Endothelial cell of umbilical vein (primary cell): ENCODE measurements around the gene CALCOCO1. TPM values are rescaled to one million over a fixed set of nuclear protein-coding genes. Genes with fewer than 3 reads are reported as not detected.

Source experiments
- BruUV-seq: library from RNA; stranded (reverse); fragments of 400-500 nt; replicated peaks from 2 replicates; lab custom pipeline; 2021; lab: Mats Ljungman, UMichigan
- CTCF ChIA-PET: fragments of 300-600, 350-600 bp; sonication (Branson Sonifier 250); formaldehyde crosslinking; loops from one replicate; lab custom pipeline; 2021; ENCODE audit warnings: antibody characterized with exemption, inconsistent platforms; lab: Charles Lee
- POLR2A ChIA-PET: fragments of 300-600, 350-600 bp; sonication (Branson Sonifier 250); formaldehyde crosslinking; loops from one replicate; lab custom pipeline; 2021; ENCODE audit warnings: antibody characterized with exemption, inconsistent platforms; lab: Charles Lee
- DNase-seq: peaks from one replicate; pipeline ENCODE4 v3.0.0-alpha.2; 2011; ENCODE audit warnings: low read depth, low spot score
- FAIRE-seq: peaks from 2 replicates; lab custom pipeline; 2011; peaks lifted over from hg19 to GRCh38; lab: Jason Lieb, UNC
- H2AFZ ChIP-seq: 2 replicates; pipeline ENCODE4 v1.6.0; 2012; ENCODE audit warnings: low read depth, low read length, control low read depth, inconsistent platforms
- H3K27ac ChIP-seq: 2 replicates; pipeline ENCODE4 v1.5.1; 2011; ENCODE audit warnings: low read depth, mild to moderate bottlenecking, control low read depth, low read length, moderate library complexity; ENCODE audit not compliant: insufficient read depth
- H3K27me3 ChIP-seq, 2 experiments: 2 replicates each; pipeline versions ENCODE4 v1.6.0 to v1.6.1; 2011; ENCODE audit warnings: low read length in 2 of 2, mixed read lengths in 1 of 2; ENCODE audit not compliant: control insufficient read depth in 2 of 2, insufficient read depth in 2 of 2
- H3K36me3 ChIP-seq, 2 experiments: 2 replicates in 1 of 2; 3 replicates in 1 of 2; pipeline ENCODE4 v1.5.1; 2011; ENCODE audit warnings: low read length in 2 of 2, mild to moderate bottlenecking in 1 of 2, moderate library complexity in 1 of 2; ENCODE audit not compliant: control insufficient read depth in 2 of 2, insufficient read depth in 2 of 2; ENCODE audit errors: extremely low read depth in 1 of 2
- H3K4me1 ChIP-seq: 3 replicates; pipeline ENCODE4 v1.5.1; 2011; ENCODE audit warnings: mild to moderate bottlenecking, low read length; ENCODE audit not compliant: control insufficient read depth, insufficient read depth; ENCODE audit errors: extremely low read depth
- H3K4me2 ChIP-seq: 2 replicates; pipeline ENCODE4 v1.6.1; 2011; ENCODE audit warnings: low read length, control low read depth, mixed read lengths; ENCODE audit not compliant: insufficient read depth
- H3K4me3 ChIP-seq, 3 experiments: fragments of 200-600 bp in 1 of 3; sonication (generic), shearing (Covaris generic) in 1 of 3; replicated peaks in 1 of 3; 2 replicates each; pipeline ENCODE4 v1.5.1; 2011 to 2016; ENCODE audit warnings: control low read depth in 3 of 3, low read length in 3 of 3, mild to moderate bottlenecking in 2 of 3, inconsistent platforms in 1 of 3, low read depth in 1 of 3, moderate library complexity in 1 of 3; ENCODE audit not compliant: insufficient read depth in 1 of 3
- H3K79me2 ChIP-seq: 2 replicates; pipeline ENCODE4 v1.6.0; 2012; ENCODE audit warnings: low read length, inconsistent platforms; ENCODE audit not compliant: control insufficient read depth, insufficient read depth
- H3K9ac ChIP-seq: replicated peaks from 2 replicates; pipeline ENCODE3; 2011; ENCODE audit warnings: low read length, control low read depth; ENCODE audit not compliant: insufficient read depth; ENCODE audit errors: extremely low read depth
- H3K9me1 ChIP-seq: replicated peaks from 3 replicates; pipeline ENCODE4 v1.6.0; 2011; ENCODE audit warnings: mild to moderate bottlenecking, low read length; ENCODE audit not compliant: control insufficient read depth, insufficient read depth; ENCODE audit errors: extremely low read depth
- H3K9me3 ChIP-seq: replicated peaks from 2 replicates; pipeline ENCODE4 v1.5.1; 2012; ENCODE audit warnings: low read length, inconsistent platforms; ENCODE audit not compliant: control insufficient read depth, insufficient read depth
- H4K20me1 ChIP-seq: replicated peaks from 2 replicates; pipeline ENCODE3; 2011; ENCODE audit warnings: mild to moderate bottlenecking, low read length; ENCODE audit not compliant: control insufficient read depth, insufficient read depth; ENCODE audit errors: extremely low read depth
- EZH2 ChIP-seq: IDR thresholded peaks from 2 replicates; pipeline ENCODE4 v1.6.1; 2012; ENCODE audit warnings: borderline replicate concordance, low read depth, mild to moderate bottlenecking, moderate library complexity, low read length, inconsistent platforms; ENCODE audit not compliant: severe bottlenecking
- POLR2AphosphoS5 ChIP-seq: IDR thresholded peaks from 2 replicates; pipeline ENCODE4 v1.6.1; 2012; ENCODE audit warnings: low read depth, mild to moderate bottlenecking, control low read depth, low read length, moderate library complexity; ENCODE audit not compliant: insufficient read depth
- dilution Hi-C: fragments of 300-500 bp; cut with MboI; formaldehyde crosslinking; loops from one replicate; pipeline ENCODE4 v1.15.0; 2019; ENCODE audit warnings: low sequenced_read_pairs; ENCODE audit not compliant: extremely low pct_ligation_motif_present
- intact Hi-C: fragments of 100-400 bp; cut with micrococcal nuclease; formaldehyde crosslinking; loops from one replicate; pipeline ENCODE4 v1.10.0; 2022
- polyA plus RNA-seq, 4 experiments: library from polyadenylated mRNA; depleted of rRNA in 3 of 4; stranded (reverse) in 3 of 4; unstranded in 1 of 4; fragments of >200 nt; gene quantifications; 2 replicates each; pipeline versions ENCODE4 v1.2.1 to v1.2.3, GENCODE V29; 2011 to 2012; ENCODE audit warnings: missing spikeins in 1 of 4
- total RNA-seq: library from RNA; stranded (reverse); gene quantifications from 2 replicates; pipeline ENCODE4 v1.2.3, GENCODE V29; 2021
- TF ChIP-seq, protein P1 (sequence below), 2 donors: IDR thresholded peaks; 1 replicate in 1 of 2; 2 replicates in 1 of 2; pipeline ENCODE4 v1.5.1; 2011; ENCODE audit warnings: low read length in 2 of 2, mild to moderate bottlenecking in 2 of 2, moderate library complexity in 2 of 2, control low read depth in 1 of 2, inconsistent platforms in 1 of 2, low read depth in 1 of 2; ENCODE audit not compliant: insufficient read depth in 1 of 2; ENCODE audit errors: extremely low read depth in 1 of 2

Gene CALCOCO1
- total and polyA plus RNA-seq, 2 donors (not counting 3 experiments of a cell fraction or from before 2014, with no cell fraction given), result 70.9 to 135 TPM

DNA sequence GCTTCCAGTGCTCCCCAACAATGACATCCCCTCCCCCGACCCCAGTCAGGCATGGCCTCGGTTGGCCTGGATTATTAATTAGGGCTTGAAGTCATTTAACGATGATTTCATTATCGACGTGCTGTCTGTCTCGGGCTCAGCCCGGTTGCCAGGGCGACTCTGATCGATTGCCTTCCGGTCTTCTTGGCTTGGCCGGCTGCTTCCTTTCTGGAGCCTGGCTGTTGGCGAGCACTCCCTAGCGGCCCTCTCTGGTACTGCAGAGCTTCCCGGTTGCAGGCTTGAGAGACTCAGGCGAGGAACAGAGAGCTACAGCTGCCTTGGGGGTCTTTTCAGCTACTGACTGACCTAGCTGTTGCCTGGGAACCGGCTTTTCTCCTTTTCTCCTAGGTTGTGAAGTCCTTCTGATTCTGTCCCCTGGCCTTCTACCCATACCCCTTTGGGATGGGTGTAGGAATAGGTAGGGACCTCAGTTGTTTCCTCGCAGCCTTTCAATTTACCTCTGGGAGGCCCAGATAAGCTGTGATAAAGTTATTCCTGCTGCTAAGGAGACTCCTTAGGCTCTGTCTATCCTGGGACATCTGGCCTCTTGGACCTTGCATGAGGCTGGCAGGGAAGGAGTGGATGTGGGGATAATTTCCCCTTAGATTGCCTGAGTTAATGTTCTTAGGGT lies 30.0 kb upstream of the CALCOCO1 start:
- ChIA-PET CTCF (interaction anchor here (0.6 to 3.7 kb wide), 25 partner anchors 8 to 704 kb away, joined by 3 to 69 read pairs (median 4); partner anchors contain the start of genes ATP5MC2 and CALCOCO1), POLR2A (interaction anchor here (0.6 kb wide), 1 partner anchor 422 kb away, joined by 4 read pairs; no protein-coding TSS in a partner anchor)
- FAIRE-seq (peak; percentile 92), DNase-seq (peak; percentile 63)
- Histone ChIP-seq H3K4me3 (no peak overlapping the region), H3K9me3 (no peaks in the 10 kb centered on the region), H3K9me1 (no peaks in the 10 kb centered on the region), H3K4me1 (peaks cover 3% of the 10 kb centered on the region), H3K9ac (no peak overlapping the region), H2AFZ (no peak overlapping the region), H3K79me2 (no peaks in the 10 kb centered on the region), H3K27ac (no peak overlapping the region), H3K36me3 (no peaks in the 10 kb centered on the region), H3K27me3 (peaks cover 55 to 64% of the 10 kb centered on the region in 2 experiments), H4K20me1 (no peaks in the 10 kb centered on the region), H3K4me2 (peak overlapping the region; percentile 26)
- BruUV-seq, result no TSS peak
- TF ChIP-seq EZH2, result no peak
- TF ChIP-seq, protein P1, sequence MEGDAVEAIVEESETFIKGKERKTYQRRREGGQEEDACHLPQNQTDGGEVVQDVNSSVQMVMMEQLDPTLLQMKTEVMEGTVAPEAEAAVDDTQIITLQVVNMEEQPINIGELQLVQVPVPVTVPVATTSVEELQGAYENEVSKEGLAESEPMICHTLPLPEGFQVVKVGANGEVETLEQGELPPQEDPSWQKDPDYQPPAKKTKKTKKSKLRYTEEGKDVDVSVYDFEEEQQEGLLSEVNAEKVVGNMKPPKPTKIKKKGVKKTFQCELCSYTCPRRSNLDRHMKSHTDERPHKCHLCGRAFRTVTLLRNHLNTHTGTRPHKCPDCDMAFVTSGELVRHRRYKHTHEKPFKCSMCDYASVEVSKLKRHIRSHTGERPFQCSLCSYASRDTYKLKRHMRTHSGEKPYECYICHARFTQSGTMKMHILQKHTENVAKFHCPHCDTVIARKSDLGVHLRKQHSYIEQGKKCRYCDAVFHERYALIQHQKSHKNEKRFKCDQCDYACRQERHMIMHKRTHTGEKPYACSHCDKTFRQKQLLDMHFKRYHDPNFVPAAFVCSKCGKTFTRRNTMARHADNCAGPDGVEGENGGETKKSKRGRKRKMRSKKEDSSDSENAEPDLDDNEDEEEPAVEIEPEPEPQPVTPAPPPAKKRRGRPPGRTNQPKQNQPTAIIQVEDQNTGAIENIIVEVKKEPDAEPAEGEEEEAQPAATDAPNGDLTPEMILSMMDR (IDR thresholded peaks at IDR 0.05; ENCODE audit: extremely low read depth in 1 of 2, insufficient read depth in 1 of 2, low read depth in 1 of 2, low read length in 2 of 2), result peak; percentile 80 to 96
- TF ChIP-seq POLR2AphosphoS5, result peak; percentile 24
- intact Hi-C loops, result loop anchor here (10.0 kb wide), 1 partner anchor 448 kb away; no protein-coding TSS in a partner anchor
- dilution Hi-C loops, result no loop called here
